NCI-H187 (cell line): ENCODE data around the gene BLACAT1.
"Not testable (repeated sequence)": the region's sequence is repeated elsewhere in the genome, so short reads cannot be mapped to it uniquely, and the experiment has no call there.

Experiments
- DNase-seq, 2 experiments: peaks; one replicate each; lab custom pipeline; 2025; lab: John Stamatoyannopoulos, UW

BLACAT1 gene

DNA sequence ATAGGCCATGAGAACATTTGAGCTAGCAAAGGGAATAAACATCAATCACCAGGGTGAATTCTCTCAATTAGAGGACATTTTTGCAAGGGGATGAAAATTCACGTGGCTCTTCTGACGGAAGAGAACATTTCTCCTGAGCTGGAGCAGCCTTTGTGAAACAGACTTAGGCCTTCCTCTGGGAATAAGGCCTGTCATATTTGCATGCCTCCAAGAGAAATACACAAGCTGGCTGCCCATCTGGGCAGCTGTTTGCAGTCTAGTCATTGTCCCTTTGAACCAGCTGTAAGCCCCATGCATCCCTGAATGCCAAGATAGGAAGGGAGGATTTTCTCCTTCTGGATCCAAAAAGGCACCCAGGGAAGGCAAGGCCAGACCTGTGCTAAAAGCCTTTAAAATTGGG is 39.5 kb downstream of the BLACAT1 start:
- no peak for DNase-seq

DNA sequence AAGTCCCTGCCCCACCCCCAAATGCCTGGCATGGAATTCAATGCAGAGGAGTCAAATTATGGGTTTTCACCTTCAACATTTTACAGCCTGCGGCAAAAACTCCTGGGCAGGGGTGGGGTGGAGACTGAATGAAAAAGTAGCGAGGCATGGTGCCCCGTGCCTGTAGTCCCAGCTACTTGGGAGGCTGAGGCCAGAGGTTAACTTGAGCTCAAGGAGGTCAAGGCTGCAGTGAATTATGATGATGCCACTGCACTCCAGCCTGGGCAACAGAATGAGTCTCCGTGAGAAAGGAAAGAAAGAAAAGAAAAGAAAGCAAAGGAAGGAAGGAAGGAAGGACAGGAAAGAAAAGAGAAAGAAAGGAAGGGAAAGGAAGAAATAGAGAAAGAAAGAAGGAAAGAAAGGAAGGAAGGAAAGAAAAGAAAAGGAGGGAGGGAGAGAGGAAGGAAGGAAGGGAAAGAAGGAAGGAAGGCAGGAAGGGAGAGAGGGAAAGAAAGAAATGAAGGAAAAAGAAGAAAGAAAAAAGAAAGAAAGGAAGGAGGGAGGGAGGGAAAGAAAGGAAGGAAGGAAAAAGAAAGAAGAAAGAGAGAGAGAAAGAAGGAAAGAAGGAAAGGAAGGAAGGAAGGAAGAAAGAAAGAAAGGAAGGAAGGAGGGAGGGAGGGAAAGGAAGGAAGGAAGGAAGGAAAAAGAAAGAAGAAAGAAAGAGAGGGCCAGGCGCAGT is 45.1 kb downstream of the BLACAT1 start:
- no peak for DNase-seq

DNA sequence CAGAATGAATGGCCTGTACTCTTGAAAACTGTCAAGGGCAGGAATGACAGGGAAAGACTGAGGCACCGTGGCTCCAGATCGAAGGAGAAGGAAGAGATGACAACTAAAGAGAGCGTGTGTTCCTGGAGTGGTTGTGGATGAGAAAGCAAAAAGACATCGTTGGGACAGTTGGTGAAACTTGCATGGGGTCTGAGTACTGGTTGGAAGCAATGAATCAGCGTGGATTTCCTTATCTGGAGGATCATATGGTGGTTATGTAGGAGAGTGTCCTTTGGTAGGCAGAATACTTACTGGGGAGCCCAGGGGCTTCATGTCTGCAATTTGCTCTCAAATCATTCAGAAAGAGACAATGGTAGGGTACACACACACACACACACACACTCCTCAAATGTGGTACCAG is 47.9 kb downstream of the BLACAT1 start:
- no peak for DNase-seq

DNA sequence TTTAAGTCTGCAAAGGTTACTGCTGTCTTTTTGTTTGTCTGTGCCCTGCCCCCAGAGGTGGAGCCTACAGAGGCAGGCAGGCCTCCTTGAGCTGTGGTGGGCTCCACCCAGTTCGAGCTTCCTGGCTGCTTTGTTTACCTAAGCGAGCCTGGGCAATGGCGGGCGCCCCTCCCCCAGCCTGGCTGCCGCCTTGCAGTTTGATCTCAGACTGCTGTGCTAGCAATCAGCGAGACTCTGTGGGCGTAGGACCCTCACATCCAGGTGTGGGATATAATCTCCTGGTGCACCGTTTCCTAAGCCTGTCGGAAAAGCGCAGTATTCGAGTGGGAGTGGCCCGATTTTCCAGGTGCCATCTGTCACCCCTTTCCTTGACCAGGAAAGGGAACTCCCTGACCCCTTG is 49.6 kb downstream of the BLACAT1 start:
- DNase-seq: not testable (repeated sequence)
